ENCODE data around the gene INPP5J.

- TF ChIP-seq POLR2A (IDR thresholded peaks at IDR 0.05; ENCODE audit: low read depth, low read length), result no peak
- no peak for TF ChIP-seq PAX5 (IDR thresholded peaks at IDR 0.05; ENCODE audit: insufficient read depth, low read length, severe bottlenecking)
Observed at GRCh38 chr22:31176923-31177322, 54.2 kb downstream of the INPP5J start.
